Measurements from ENCODE around the gene ACOT6.

The ACOT6 gene

GRCh38 chr14:73591690-73592449 lies 20.4 kb upstream of the ACOT6 start, which contains the start of gene ACOT4:
Gene ACOT4, plus strand, starts transcription at chr14:73591873. Its CDS starts 87 bp downstream, at chr14:73591960.
- TF ChIP-seq CTCF (conservative IDR thresholded peaks at IDR 0.05; ENCODE audit: low read length) = no peak
- peak within 1 kb of the TSS; percentile 60 for H3K4me3 ChIP-seq (ENCODE audit: low read length)
- DNase-seq (ENCODE audit: low read depth) = peak; percentile 35

GRCh38 chr14:73594491-73594890 lies 17.8 kb upstream of the ACOT6 start:
- H3K4me3 ChIP-seq (ENCODE audit: low read length) = no peak overlapping the region
- DNase-seq (ENCODE audit: low read depth) = no peak
- no peak for TF ChIP-seq CTCF (conservative IDR thresholded peaks at IDR 0.05; ENCODE audit: low read length)

DNA sequence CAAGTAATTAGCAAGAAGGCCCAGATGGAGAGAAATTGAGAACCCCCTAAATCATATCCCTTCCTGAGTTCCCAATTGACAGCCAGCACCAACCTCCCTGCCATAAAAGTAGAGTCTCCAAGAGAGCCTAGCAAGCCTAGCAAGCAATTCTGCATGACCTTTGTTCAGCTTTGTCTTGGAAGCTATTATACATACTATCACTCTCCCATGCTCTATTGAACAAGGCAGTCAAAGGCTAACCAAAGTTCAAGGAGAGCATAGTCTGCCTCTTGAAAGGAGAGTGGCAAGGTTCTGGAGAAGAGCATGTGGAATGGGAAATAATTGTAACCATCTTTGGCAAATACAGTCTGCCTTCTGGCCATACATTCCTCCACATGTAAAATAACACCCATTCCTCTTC lies 12.8 kb upstream of the ACOT6 start:
- no peak for DNase-seq (ENCODE audit: low read depth)
- H3K4me3 ChIP-seq (ENCODE audit: low read length) = no peak overlapping the region
- TF ChIP-seq CTCF (conservative IDR thresholded peaks at IDR 0.05; ENCODE audit: low read length) = no peak

DNA sequence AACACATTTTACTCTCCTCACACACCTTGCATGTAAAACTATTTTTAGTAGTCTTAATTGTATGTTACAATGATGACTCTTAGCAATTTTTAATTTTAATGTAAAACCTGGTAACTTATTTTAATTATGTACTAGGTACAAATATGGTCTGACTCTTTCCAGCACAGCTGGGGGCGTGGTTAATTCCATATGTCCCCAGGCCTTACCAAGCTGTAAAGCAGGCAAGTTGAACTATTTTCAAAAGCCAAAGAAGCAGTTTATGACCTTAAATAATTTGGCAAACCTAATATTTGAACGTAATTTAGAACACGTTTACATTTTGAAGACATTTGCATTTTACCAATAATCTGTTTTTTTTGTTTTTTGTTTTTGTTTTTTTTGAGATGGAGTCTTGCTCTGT lies 9.3 kb upstream of the ACOT6 start:
- TF ChIP-seq CTCF (conservative IDR thresholded peaks at IDR 0.05; ENCODE audit: low read length) = no peak
- no peak overlapping the region for H3K4me3 ChIP-seq (ENCODE audit: low read length)
- DNase-seq (ENCODE audit: low read depth) = no peak

- no peak for DNase-seq (ENCODE audit: low read depth)
- no peak for TF ChIP-seq CTCF (conservative IDR thresholded peaks at IDR 0.05; ENCODE audit: low read length)
Observed at GRCh38 chr14:73606271-73606670, 6.0 kb upstream of the ACOT6 start.

DNA sequence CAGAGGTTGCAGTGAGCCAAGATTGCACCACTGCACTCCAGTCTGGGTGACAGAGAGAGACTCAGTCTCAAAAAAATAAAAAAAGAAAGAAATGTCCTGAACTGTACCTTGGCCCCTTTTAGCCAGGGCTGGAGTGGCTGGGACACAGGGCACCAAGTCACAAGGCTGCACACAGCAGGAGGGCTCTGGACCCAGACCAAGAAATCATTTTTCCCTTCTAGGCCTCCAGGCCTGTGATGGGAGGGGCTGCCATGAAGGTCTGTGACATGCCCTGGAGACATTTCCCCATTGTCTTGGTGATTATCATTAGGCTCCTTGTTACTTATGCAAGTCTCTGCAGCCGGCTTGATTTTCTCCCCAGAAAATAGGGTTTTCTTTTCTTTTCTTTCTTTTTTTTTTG lies 5.1 kb upstream of the ACOT6 start:
- DNase-seq (ENCODE audit: low read depth) = no peak
- no peak for TF ChIP-seq CTCF (conservative IDR thresholded peaks at IDR 0.05; ENCODE audit: low read length)
- no peak overlapping the region for H3K4me3 ChIP-seq (ENCODE audit: low read length)

More at GRCh38 chr14:73606271-73606670, 6.0 kb upstream of the ACOT6 start:
- H3K4me3 ChIP-seq (ENCODE audit: low read length) = no peak overlapping the region

DNA sequence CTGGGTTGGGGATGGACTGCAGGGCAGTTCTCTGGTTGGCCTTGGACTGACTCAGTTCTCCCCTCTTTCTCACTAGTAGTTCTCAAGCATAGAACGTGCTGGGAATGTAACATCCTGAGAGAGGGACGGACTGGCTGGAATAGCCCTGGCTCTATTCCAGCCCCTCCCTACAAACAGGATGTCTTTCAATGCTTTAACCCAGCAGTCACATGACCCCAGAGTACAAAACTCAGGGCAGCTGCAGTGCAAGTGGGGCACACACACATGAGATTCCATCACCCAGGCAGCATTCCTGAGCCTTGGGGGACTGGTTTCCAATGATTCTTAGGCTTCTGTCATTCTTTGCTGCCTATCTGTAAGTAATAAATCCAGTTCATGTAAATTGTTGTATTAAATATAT lies 1.6 kb upstream of the ACOT6 start:
- no peak for TF ChIP-seq CTCF (conservative IDR thresholded peaks at IDR 0.05; ENCODE audit: low read length)
- DNase-seq (ENCODE audit: low read depth) = no peak

More for the DNA sequence above, 1.6 kb upstream of the ACOT6 start:
- H3K4me3 ChIP-seq (ENCODE audit: low read length) = no peak overlapping the region

Data from AG10803 (cell line).